Peyer's patch (tissue), 4 donors: Measurements from ENCODE around the gene LRRTM3.

Experiments used
- CTCF ChIP-seq, 6 experiments: fragments of 450-650 bp in 4 of 6; fragments of 200-600 bp in 2 of 6; sonication (generic) in 1 of 6; IDR thresholded peaks; one replicate each; pipeline ENCODE4 v1.5.1; 2017 to 2019; ENCODE audit warnings: antibody characterized with exemption in 6 of 6, mild to moderate bottlenecking in 3 of 6, moderate library complexity in 1 of 6
- POLR2A ChIP-seq, 2 donors: fragments of 450-650 bp; IDR thresholded peaks; one replicate each; pipeline ENCODE4 v1.5.1; 2017; ENCODE audit warnings: antibody characterized with exemption in 2 of 2, mild to moderate bottlenecking in 2 of 2, moderate library complexity in 2 of 2

GRCh38 chr10:66964946-66965345 is 39.1 kb downstream of the LRRTM3 start:
- TF ChIP-seq CTCF (IDR thresholded peaks at IDR 0.05) = no peak
- TF ChIP-seq POLR2A (IDR thresholded peaks at IDR 0.05) = no peak
